HL-60/S4 treated with retinoic acid at 250 ng/mL for 4 days and 3 days (cell line): ENCODE data around the gene MEGF11.

Experiments
- in situ Hi-C: fragments of 300-500 bp; cut with MboI; formaldehyde crosslinking; loops from 2 replicates; pipeline ENCODE4 v1.7.0; 2022; ENCODE audit warnings: low sequenced_read_pairs

Gene MEGF11

GRCh38 chr15:66072616-66073361 is 180.8 kb downstream of the MEGF11 start:
- in situ Hi-C loops, result no loop called here

DNA sequence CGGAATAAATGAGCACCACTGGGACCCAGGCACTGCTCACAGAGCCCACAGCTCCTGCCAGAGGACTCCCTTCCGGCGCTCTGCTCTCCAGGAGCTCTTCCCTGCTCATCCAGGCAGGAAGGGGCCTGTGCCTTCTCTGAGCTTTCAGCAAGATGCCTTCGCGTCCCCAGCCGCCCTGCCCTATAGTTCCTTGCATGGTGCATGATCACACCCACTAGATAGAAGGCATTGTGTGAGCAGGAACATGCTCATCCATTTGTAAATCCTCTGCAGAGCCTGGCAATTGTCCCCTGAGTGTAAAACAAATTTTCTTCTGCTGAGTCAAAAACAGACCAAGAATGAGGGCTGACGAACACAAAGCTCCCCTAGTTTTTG is 181.6 kb downstream of the MEGF11 start:
- in situ Hi-C loops, result no loop called here

DNA sequence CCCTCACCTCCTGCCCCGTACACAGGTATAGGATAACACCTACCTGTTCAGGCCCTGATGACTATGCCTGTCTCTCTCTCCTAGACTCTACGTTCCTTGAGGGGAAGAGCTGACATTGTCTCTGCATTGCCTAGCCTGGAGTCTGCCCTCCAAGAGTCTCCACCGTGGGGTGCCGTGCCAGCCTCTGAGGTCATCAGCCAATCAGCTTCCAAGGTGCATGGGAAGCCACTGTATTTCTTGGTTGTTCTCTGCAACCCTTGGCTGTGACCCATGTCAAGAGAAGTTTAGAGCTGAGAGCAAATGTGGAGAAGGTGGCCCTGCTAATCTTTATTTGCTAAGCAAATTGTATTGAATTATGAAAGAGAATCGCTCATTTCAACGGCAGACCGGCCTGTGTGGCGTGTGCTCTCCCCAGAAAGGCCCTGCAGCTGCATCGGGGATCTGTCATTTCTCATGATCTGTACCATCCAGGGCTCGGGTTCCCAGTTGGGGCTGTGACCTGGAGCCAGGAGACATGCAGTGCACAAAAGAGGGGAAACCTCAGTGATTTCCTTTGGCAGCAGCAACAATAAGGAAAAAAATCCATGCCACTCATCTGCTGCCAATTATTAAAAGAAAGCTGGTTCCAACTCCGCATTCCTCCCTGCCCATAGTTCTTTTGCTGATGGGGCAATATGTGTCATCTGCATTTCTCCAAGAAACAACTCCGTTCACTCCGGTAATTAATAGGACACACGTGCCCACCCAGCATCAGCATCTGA is 182.2 kb downstream of the MEGF11 start:
- in situ Hi-C loops, result no loop called here

GRCh38 chr15:66070220-66070934 is 183.2 kb downstream of the MEGF11 start:
- in situ Hi-C loops, result no loop called here

DNA sequence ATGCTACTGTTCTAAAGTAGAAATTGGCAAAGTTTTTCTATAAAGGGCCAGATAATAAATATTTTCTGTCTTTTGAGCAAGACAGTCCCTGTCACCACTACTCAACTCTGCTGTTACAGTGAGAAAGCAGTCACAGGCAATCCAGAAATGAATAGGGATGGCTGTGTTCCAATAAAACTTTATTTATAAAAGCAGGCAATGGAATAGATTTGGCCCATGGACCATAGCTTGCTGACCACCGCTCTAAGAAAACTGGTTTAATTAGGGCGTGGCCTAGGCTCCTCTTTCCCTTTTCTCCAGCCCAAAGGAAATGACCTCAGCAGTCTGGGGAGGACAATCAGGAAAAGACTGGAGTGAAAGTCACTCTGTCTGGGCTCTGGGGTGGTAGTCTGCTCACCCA is 183.8 kb downstream of the MEGF11 start:
- in situ Hi-C loops, result no loop called here

GRCh38 chr15:66068801-66069200 is 184.7 kb downstream of the MEGF11 start:
- in situ Hi-C loops, result no loop called here

DNA sequence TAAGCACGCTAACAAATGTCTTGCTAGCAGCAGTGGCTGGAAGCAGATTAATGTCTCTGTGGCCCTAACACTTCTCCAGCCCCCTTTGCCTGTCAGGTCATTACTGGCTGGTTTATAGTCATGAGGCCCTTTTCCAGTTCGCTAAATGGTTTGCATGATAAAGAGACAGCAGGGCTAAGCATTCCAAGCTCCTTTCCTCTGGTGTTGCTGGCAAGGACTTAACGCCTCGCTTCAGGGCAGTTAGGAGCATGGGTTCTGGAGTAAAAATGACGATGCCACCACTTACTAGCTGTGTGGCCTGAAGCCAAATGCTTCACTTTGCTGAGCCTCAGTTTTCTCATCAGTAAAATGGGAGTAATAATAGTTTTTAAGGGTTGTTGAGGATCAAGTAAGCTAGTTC is 185.9 kb downstream of the MEGF11 start:
- in situ Hi-C loops, result no loop called here

GRCh38 chr15:66066481-66066880 is 187.1 kb downstream of the MEGF11 start:
- in situ Hi-C loops, result no loop called here

- in situ Hi-C loops, result no loop called here
Observed at GRCh38 chr15:66066005-66066404, 187.5 kb downstream of the MEGF11 start.

DNA sequence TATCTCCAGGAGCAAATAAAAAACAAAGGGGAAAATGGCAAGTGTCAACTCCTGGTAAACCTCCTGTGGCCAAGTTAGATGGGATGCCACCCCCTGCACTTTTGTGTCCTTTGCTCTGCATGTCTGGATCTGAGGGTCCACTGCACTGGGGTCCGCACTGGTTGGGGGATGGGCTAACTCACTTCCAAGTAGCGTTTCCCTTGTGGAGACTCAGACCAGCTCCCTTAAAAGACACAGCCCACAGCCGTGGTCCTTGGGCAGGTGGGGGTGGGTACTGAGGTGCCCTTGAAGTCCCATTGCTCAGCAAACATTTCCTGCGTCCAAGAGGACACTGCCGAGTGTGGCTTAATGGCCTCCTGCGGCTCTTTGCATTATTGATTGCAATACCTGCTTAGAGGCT is 188.2 kb downstream of the MEGF11 start:
- in situ Hi-C loops, result no loop called here

GRCh38 chr15:66063147-66063546 is 190.4 kb downstream of the MEGF11 start:
- in situ Hi-C loops, result no loop called here

- in situ Hi-C loops, result no loop called here
Observed at GRCh38 chr15:66057089-66057488, 196.5 kb downstream of the MEGF11 start.

DNA sequence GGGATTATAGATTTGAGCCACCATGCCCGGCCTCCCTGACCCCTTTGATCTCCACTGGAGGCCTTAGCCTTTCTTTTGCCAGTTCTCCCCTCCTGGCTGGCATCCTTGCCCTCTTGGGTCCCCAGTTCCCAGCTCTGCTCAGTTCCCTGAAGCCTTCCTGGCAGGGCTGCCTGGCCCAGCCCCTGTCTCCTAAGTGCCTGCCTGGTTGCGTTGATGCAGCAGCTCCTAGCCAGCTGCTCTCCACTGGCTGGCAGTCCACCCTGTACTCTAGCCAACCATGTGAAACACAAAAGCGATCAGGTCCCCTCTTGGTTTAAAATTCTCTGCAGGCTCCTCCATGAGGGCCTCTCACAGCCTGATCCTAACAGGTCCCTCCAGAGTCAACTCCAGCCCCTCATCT is 199.6 kb downstream of the MEGF11 start:
- in situ Hi-C loops, result no loop called here

- in situ Hi-C loops, result no loop called here
Observed at GRCh38 chr15:66051833-66052232, 201.7 kb downstream of the MEGF11 start.

DNA sequence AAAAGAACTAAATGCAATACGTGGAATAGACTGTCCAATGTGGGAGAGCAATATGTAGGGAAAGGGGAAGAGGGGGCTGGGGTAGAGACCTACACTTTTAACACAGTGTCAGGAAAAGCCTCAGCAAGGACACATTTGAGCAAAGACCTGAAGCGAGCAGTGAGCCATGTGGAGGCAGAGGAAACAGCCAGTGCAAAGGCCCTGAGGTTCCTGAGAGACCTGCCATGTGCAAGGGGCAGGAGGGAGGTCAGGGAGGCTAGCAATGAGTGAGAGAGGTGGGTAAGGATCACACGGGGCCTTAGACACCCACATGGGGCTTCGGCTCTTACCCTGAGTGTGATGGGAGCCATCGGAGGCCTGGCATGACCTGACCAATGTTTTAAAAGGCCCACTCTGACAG is 203.3 kb downstream of the MEGF11 start:
- in situ Hi-C loops, result no loop called here

DNA sequence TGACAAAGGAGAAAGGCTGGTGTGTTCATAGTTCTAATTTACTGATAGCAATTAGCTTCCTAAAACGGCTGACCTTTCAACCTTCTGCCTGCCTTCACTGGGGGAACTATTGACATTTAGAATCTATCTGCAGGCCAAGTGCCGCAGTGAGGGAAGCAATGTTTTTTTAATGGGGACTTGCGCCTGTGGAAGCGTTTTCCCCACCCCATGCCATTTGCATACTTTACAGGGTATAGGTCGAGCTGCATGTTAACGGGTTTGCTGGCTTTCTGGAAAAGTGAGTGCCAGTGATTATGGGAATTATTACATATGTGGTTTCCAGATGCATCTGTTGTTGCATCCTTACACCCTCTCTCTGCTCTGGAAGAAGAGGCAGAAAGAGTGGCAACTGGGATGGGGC is 204.2 kb downstream of the MEGF11 start:
- in situ Hi-C loops, result no loop called here

DNA sequence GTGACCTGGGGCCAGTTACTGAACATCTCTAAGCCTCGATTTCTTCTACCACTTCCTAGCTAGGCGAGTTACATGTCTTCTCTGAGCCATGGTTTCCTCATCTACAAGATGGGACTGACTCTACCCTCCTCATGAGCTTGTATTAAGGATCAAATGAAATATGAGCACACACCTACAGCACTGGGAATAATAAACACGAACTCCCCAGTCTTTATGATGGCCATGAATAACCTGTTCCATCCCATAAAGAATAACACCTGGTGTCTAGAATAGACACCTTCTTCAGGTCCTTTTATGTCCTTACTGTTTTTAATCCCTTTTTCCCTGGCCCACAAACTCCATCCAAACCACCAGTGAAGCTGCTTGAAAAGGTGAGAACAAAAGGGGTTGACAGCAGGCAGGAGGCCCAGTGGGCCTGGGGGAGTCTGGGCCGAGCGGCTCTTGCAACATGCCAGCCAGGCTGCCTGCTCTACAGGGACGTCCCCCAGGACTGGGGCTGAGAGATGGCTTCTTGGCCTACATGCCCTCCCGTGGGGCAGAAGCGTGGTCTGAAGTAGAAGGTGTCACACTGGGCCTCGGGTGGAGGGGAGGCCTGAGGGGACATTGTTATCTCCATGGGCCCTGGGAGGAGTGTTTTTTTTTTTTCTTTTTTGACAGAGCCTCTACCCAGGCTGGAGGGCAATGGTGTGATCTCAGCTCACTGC is 206.1 kb downstream of the MEGF11 start:
- in situ Hi-C loops, result no loop called here

DNA sequence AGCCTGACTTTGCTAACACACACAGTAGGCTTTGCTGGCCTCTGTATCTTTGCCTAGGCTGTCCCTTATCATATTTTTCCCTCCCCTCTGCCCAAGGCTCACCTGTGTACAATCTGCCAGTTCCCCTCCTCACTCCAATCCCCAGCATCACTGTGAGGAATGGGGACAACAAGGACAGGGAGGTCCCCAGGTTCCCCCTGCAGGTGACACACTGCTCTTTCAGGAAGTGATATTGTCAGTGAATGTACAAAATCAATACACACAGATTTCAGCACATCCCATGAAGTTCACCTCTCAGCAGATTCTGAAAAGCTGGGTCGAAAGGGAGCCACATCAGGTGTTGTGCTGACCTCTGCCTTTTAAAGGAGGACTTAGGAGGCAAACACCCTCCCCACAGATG is 206.8 kb downstream of the MEGF11 start:
- in situ Hi-C loops, result no loop called here

GRCh38 chr15:66046326-66046725 is 207.2 kb downstream of the MEGF11 start:
- in situ Hi-C loops, result no loop called here

DNA sequence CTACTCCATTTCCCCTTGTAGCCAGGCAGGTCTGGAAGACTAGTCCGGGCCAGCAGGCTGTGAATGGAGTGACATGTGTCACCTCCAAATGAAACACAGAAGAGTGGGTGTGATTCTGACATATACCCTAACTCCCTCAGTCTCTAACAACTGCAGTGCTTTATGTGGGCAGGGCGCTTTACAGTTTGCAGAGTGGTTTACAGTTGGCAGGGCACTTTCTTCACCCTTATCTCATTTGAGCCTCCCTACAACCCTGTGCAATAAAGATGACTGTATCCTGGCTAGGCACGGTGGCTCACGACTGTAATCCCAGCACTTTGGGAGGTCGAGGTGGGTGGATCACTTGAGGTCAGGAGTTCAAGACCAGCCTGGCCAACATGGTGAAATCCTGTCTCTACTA is 208.0 kb downstream of the MEGF11 start:
- in situ Hi-C loops, result no loop called here

DNA sequence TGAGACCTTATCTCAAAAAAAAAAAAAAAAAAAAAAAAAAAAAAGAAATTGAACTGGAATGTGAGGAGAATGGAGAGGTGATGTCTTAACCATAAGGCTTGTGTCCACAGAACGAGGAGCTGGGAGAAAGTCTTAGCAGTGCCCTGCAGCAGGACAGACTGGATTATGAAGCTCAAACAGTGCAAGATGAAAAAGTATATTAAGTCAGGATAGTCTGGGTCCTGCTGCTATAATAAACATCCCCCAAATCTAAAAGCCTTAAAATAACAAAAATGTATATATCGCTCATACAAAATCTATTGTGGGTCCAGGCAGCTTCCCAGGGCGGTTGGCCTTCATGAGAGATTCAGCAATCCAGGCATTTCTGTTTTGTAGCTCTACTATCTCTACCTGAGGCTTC is 208.7 kb downstream of the MEGF11 start:
- in situ Hi-C loops, result no loop called here
